Ascending aorta (tissue), 2 donors: Measurements from ENCODE around the gene GABARAPL2. TPM values are rescaled to one million over a fixed set of nuclear protein-coding genes. Genes with fewer than 3 reads are reported as not detected.
A peak's percentile ranks its signal among the peaks of the same experiment; 100 is the strongest.

Experiments
- DNase-seq, 2 donors: peaks; one replicate each; pipeline ENCODE4 v3.0.0-alpha.2; 2019; ENCODE audit warnings: low spot score in 2 of 2
- H3K27ac ChIP-seq, 2 donors: fragments of 200-600 bp; sonication (generic); one replicate each; pipeline ENCODE4 v1.5.1; 2016 to 2017; ENCODE audit warnings: mild to moderate bottlenecking in 1 of 2
- H3K27me3 ChIP-seq: fragments of 200-600 bp; sonication (generic); one replicate; pipeline ENCODE4 v1.5.1; 2017
- H3K36me3 ChIP-seq, 2 donors: fragments of 200-600 bp; sonication (generic); one replicate each; pipeline ENCODE4 v1.5.1; 2016
- H3K4me1 ChIP-seq, 2 donors: fragments of 200-600 bp; sonication (generic); one replicate each; pipeline ENCODE4 v1.5.1; 2016 to 2017; ENCODE audit warnings: mild to moderate bottlenecking in 1 of 2
- H3K4me3 ChIP-seq, 2 donors: fragments of 200-600 bp; sonication (generic); one replicate each; pipeline ENCODE4 v1.5.1; 2016 to 2017; ENCODE audit warnings: mild to moderate bottlenecking in 1 of 2
- H3K9me3 ChIP-seq, 2 donors: fragments of 200-600 bp; sonication (generic); one replicate each; pipeline ENCODE4 v1.5.1; 2016
- CTCF ChIP-seq, 3 experiments: fragments of 200-600 bp in 2 of 3; fragments of 450-650 bp in 1 of 3; sonication (generic) in 2 of 3; IDR thresholded peaks; one replicate each; pipeline ENCODE4 v1.5.1; 2016 to 2019; ENCODE audit warnings: antibody characterized with exemption in 3 of 3, mild to moderate bottlenecking in 1 of 3, moderate library complexity in 1 of 3
- intact Hi-C: fragments of 100-400 bp; cut with DNase I; formaldehyde crosslinking; loops from one replicate; pipeline ENCODE4 v1.15.1; 2023
- total RNA-seq: library from RNA; depleted of rRNA; stranded (reverse); fragments of >200 nt; gene quantifications from one replicate; pipeline ENCODE4 v1.1.0, GENCODE V29; 2016

GABARAPL2 gene
- total RNA-seq, 1 donor from 2014 or later: 56.1 TPM

DNA sequence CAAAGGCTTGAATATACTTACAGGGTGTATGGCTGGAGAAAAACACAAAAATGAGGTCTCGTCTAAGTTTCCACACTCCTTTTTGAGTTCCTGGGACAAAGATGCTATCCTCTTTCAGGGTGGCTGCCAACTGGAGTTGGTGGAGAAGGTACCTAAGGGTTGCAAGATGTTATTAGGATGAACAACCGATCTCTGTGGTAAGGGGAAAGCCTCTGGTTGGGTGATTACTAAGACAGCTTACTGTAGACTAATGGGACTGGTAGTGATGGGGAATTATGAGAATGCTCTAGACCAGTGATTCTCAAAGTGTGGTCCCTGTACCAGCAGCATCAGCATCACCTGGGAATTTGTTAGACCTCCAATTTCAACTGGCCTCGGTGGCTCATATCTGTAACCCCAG lies 50.9 kb downstream of the GABARAPL2 start:
- H3K27me3 ChIP-seq: no peaks in the 10 kb centered on the region
- intact Hi-C loops: no loop called here
- H3K27ac ChIP-seq: no peak overlapping the region
- no peak overlapping the region for H3K4me3 ChIP-seq
- no peaks in the 10 kb centered on the region for H3K9me3 ChIP-seq
- no peak for TF ChIP-seq CTCF (IDR thresholded peaks at IDR 0.05)
- peaks cover 59 to 73% of the 10 kb centered on the region in 2 donors for H3K36me3 ChIP-seq
- peaks cover 0 to 18% of the 10 kb centered on the region in 2 donors for H3K4me1 ChIP-seq
- DNase-seq: no peak

GRCh38 chr16:75618780-75619179 lies 52.6 kb downstream of the GABARAPL2 start:
- DNase-seq: no peak
- H3K4me1 ChIP-seq: peaks cover 0 to 26% of the 10 kb centered on the region in 2 donors
- H3K27ac ChIP-seq: no peak overlapping the region
- H3K9me3 ChIP-seq: no peaks in the 10 kb centered on the region
- peaks cover 43 to 57% of the 10 kb centered on the region in 2 donors for H3K36me3 ChIP-seq
- no peak for TF ChIP-seq CTCF (IDR thresholded peaks at IDR 0.05)
- no peak overlapping the region for H3K4me3 ChIP-seq
- no peaks in the 10 kb centered on the region for H3K27me3 ChIP-seq
- intact Hi-C loops: no loop called here

DNA sequence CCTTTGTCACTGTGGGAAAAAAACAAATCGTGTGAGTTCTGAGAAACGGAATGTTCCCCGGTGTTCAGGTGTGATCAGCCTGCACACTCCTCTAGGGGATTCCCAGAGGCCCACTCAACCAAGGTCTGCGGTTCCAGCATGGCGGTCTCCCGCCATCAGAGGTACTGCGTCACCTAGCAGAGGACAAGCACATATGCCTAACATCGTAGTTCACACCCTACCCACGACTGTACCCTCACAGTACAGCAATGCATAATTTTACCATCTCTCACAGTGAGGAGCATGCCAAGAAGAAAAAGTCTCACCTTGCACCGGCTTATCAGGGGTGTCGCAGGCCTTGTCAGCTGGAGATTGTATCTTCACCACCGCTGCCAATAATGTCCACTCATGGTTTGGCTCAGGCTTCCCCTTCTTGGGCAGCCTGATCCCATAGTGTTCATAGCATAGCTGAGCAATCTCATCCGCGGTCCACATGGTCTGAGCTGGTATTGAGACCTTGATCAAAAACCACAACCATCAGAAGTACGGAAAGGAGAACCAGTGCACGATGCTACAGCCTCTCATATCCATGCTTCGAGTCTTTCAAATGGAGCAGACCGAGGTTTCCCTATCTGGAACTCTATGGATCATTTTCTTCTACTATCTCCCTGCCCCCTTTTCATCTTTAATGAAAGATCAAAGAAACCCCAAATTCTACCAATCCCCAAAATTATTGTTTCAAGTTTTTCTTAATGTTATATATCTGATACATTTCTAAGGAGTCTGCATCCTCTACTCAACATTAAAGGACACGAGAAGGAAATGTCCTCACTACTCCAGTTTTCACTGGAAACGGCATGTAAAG lies 54.4 kb downstream of the GABARAPL2 start:
- Histone ChIP-seq H3K9me3 (no peaks in the 10 kb centered on the region), H3K4me3 (no peak overlapping the region), H3K36me3 (peaks cover 29 to 43% of the 10 kb centered on the region in 2 donors), H3K27me3 (no peaks in the 10 kb centered on the region), H3K27ac (no peak overlapping the region), H3K4me1 (peaks cover 0 to 27% of the 10 kb centered on the region in 2 donors)
- intact Hi-C loops: loop anchor here (10.0 kb wide), 1 partner anchor 636 kb away; the partner anchor contains the start of gene WDR59
- no peak for DNase-seq
- TF ChIP-seq CTCF (IDR thresholded peaks at IDR 0.05): no peak

DNA sequence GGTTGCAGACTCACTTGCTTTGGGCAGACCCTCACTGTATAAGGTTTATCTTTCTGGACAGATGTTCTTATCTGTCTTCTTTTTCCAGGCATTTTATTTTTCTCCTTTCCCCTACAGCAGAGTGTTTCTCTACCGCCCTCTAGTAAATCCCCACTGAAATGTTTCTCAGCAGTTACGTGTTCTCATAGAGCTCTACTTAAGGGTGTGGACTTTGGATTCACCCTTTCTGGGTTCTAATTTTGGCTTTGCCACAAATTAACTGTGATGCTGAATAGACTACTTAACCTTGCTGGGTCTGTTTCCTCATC lies 54.9 kb downstream of the GABARAPL2 start:
- intact Hi-C loops: loop anchor here (10.0 kb wide), 1 partner anchor 636 kb away; the partner anchor contains the start of gene WDR59
- DNase-seq: no peak
- no peak overlapping the region for H3K27ac ChIP-seq
- no peak overlapping the region for H3K4me3 ChIP-seq
- H3K4me1 ChIP-seq: peaks cover 0 to 27% of the 10 kb centered on the region in 2 donors
- peaks cover 24 to 42% of the 10 kb centered on the region in 2 donors for H3K36me3 ChIP-seq
- H3K27me3 ChIP-seq: no peaks in the 10 kb centered on the region
- TF ChIP-seq CTCF (IDR thresholded peaks at IDR 0.05): peak; percentile 6 to 60 (median 33)
- H3K9me3 ChIP-seq: no peaks in the 10 kb centered on the region

DNA sequence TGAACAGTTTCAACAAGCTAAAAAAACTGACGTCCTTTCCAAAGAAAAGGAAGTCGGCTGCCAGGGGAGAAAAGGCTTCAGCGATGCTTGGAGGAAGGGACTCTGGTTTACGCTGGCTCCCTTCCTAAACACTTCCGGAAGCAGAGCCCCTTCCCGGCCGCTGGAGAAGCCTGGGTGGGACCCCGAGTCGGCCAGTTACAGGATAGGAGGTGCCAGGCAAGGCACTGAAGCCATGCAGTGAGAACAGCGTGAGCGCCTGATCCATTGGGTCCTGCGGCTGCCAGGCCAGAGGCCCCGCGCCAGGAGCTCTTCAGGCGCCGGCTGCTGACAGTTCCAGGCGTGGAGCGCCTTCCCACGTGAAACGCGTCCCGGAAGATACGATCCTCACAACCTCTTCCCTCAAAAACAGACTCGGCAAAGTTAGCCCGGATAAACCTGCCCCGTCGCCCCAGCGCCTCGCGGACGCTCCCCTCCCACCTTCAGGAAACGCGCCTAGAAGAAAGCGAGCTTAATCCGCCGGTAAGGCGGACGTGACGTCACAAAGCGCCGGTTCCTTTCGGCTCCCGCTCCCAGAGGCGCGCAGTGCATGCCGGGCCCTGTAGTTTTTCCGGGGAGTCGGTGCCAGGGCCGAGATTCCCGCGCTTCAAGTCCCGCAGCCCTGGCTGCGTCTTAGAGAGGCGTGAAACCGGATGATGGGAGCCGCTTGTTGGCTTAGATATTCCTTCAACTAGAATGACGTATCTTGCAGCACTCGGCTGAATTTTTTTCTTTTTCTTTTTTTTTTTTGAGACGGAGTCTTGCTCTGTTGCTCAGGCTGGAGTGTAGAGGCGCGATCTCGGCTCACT lies 56.8 kb downstream of the GABARAPL2 start, which contains the start of gene ADAT1:
Gene ADAT1 (minus strand): TSS at position 521 of the 845 bp plus-strand sequence. CDS start 2,482 bp downstream, outside the sequence.
- H3K27me3 ChIP-seq: no peaks in the 10 kb centered on the region
- TF ChIP-seq CTCF (IDR thresholded peaks at IDR 0.05): no peak
- H3K36me3 ChIP-seq: peaks cover 27 to 44% of the 10 kb centered on the region in 2 donors
- H3K4me3 ChIP-seq: peak within 1 kb of the TSS; percentile 67 to 75
- H3K27ac ChIP-seq: peak within 1 kb of the TSS; percentile 91 to 95
- DNase-seq: peak; percentile 97 to 100
- no peaks in the 10 kb centered on the region for H3K9me3 ChIP-seq
- intact Hi-C loops: loop anchor here (1.0 to 10.0 kb wide), 8 partner anchors 24 to 638 kb away; partner anchors contain the start of genes GABARAPL2, KARS1, TERF2IP and TMEM170A
- H3K4me1 ChIP-seq: peaks cover 0 to 27% of the 10 kb centered on the region in 2 donors
